Erythroblast (primary cell): ENCODE measurements around the gene MYO1C.
"Not testable (repeated sequence)": the region's sequence is repeated elsewhere in the genome, so short reads cannot be mapped to it uniquely, and the experiment has no call there.

ENCODE experiments used
- DNase-seq, 2 experiments: peaks; one replicate each; lab custom pipeline; 2025; lab: John Stamatoyannopoulos, UW
- GATA1 ChIP-seq: IDR thresholded peaks from 2 replicates; pipeline ENCODE4 v1.6.1; 2011; ENCODE audit warnings: low read depth, mild to moderate bottlenecking, control low read depth, low read length, moderate library complexity
- POLR2A ChIP-seq: IDR thresholded peaks from 2 replicates; pipeline ENCODE4 v1.6.1; 2011; ENCODE audit warnings: mild to moderate bottlenecking, low read length

MYO1C gene

GRCh38 chr17:1434150-1434549 is 58.3 kb downstream of the MYO1C start:
- no peak for TF ChIP-seq POLR2A
- TF ChIP-seq GATA1 = no peak
- no peak for DNase-seq

- DNase-seq = no peak
- TF ChIP-seq GATA1 (no peak), POLR2A (no peak)
These were observed 60.8 kb downstream of the MYO1C start for GRCh38 chr17:1431631-1432104.

GRCh38 chr17:1423456-1424135 is 68.9 kb downstream of the MYO1C start:
- TF ChIP-seq POLR2A (no peak), GATA1 (no peak)
- DNase-seq = no peak

- TF ChIP-seq GATA1 (no peak), POLR2A (no peak)
- no peak for DNase-seq
These were observed 69.6 kb downstream of the MYO1C start for GRCh38 chr17:1422885-1423284.

- TF ChIP-seq POLR2A (no peak), GATA1 (no peak)
- no peak for DNase-seq
These were observed 71.0 kb downstream of the MYO1C start for GRCh38 chr17:1421470-1421869.

GRCh38 chr17:1420981-1421380 is 71.5 kb downstream of the MYO1C start:
- no peak for DNase-seq
- no peak for TF ChIP-seq POLR2A
- no peak for TF ChIP-seq GATA1

GRCh38 chr17:1420163-1420562 is 72.3 kb downstream of the MYO1C start:
- DNase-seq = no peak
- no peak for TF ChIP-seq GATA1
- TF ChIP-seq POLR2A = no peak

GRCh38 chr17:1418476-1418875 is 74.0 kb downstream of the MYO1C start:
- DNase-seq = not testable (repeated sequence)

- TF ChIP-seq POLR2A (no peak), GATA1 (no peak)
- no peak for DNase-seq
These were observed 76.1 kb downstream of the MYO1C start for GRCh38 chr17:1416414-1416813.

- TF ChIP-seq POLR2A (no peak), GATA1 (no peak)
- DNase-seq = no peak
These were observed 77.9 kb downstream of the MYO1C start for GRCh38 chr17:1414634-1415033.
